Measurements from ENCODE around the gene TBL1X. TPM values are rescaled to one million over a fixed set of nuclear protein-coding genes. Genes with fewer than 3 reads are reported as not detected.

TBL1X gene
- total and polyA plus RNA-seq, 2 of the 8 experiments (the other 6 are each of a cell fraction or from before 2014, with no cell fraction given) = 13.3 to 25.6 TPM

- Histone ChIP-seq H2BK5ac (ENCODE audit: low read depth, low read length) (no peak overlapping the region), H4K5ac (ENCODE audit: insufficient read length, low read depth, low read length) (no peak overlapping the region), H3K27ac (ENCODE audit: low read depth, low read length) (no peak overlapping the region), H3K9ac (replicated peaks in 1 of 4; ENCODE audit: extremely low read depth in 1 of 4, low read depth in 3 of 4, low read length in 3 of 4) (no peak overlapping the region), H4K8ac (ENCODE audit: extremely low read depth, insufficient read depth, low read length) (no peak overlapping the region), H3K4me1 (replicated peaks in 1 of 4; ENCODE audit: control insufficient read depth in 3 of 4, insufficient read depth in 4 of 4, low read length in 3 of 4) (no peaks in the 10 kb centered on the region), H3K79me1 (ENCODE audit: low read depth, low read length) (no peaks in the 10 kb centered on the region), H3K79me2 (ENCODE audit: control insufficient read depth in 1 of 2, insufficient read depth in 2 of 2, low read length in 2 of 2) (peaks cover 0 to 38% of the 10 kb centered on the region in 2 experiments; a peak in 2 of 4 replicates), H3K36me3 (ENCODE audit: control insufficient read depth in 2 of 4, insufficient read depth in 4 of 4, low read length in 3 of 4) (peaks cover 0 to 9% (median under 1%) of the 10 kb centered on the region in 4 experiments; a peak in 2 of 8 replicates), H2BK15ac (ENCODE audit: low read length) (no peak overlapping the region), H4K91ac (replicated peaks; ENCODE audit: insufficient read length, low read length) (no peak overlapping the region), H3K27me3 (replicated peaks in 1 of 4; ENCODE audit: control insufficient read depth in 3 of 4, extremely low read depth in 1 of 4, insufficient read depth in 3 of 4, low read length in 3 of 4) (no peaks in the 10 kb centered on the region), H3K4me2 (ENCODE audit: insufficient read depth in 1 of 2, low read depth in 2 of 2, low read length in 2 of 2) (no peak overlapping the region), H3K4me3 (ENCODE audit: extremely low read depth in 1 of 4, insufficient read depth in 2 of 4, low read depth in 3 of 4, low read length in 4 of 4) (no peak overlapping the region), H3K23ac (ENCODE audit: insufficient read length) (no peak overlapping the region), H3K23me2 (ENCODE audit: low read depth, low read length) (no peaks in the 10 kb centered on the region), H3K4ac (replicated peaks; ENCODE audit: insufficient read length, low read depth, low read length) (no peak overlapping the region), H2BK12ac (ENCODE audit: low read depth, low read length) (no peak overlapping the region), H2BK20ac (ENCODE audit: low read length) (no peak overlapping the region), H3K9me3 (ENCODE audit: insufficient read depth in 2 of 2, low read depth in 1 of 2, low read length in 1 of 2) (no peaks in the 10 kb centered on the region), H2AFZ (ENCODE audit: low read length) (no peak overlapping the region), H3K56ac (replicated peaks; ENCODE audit: insufficient read length, low read depth, low read length) (no peak overlapping the region), H2BK120ac (replicated peaks; ENCODE audit: low read depth, low read length) (no peak overlapping the region), H3K14ac (ENCODE audit: insufficient read length) (no peak overlapping the region), H4K20me1 (replicated peaks in 1 of 2; ENCODE audit: control insufficient read depth in 1 of 2, insufficient read depth in 2 of 2, low read length in 2 of 2) (peaks cover 0 to 11% of the 10 kb centered on the region in 2 experiments), H2AK5ac (ENCODE audit: low read depth, low read length) (no peak overlapping the region), H3K18ac (ENCODE audit: extremely low read depth, low read length) (no peak overlapping the region)
- DNase-seq (ENCODE audit: low read depth in 1 of 2, low spot score in 2 of 2) = no peak
- CTCF ChIA-PET (ENCODE audit: partially characterized antibody) = interaction anchor here (1.0 kb wide), 1 partner anchor 350 kb away, joined by 4 read pairs; no protein-coding TSS in a partner anchor
- TF ChIP-seq CBX8 (IDR thresholded peaks at IDR 0.05; ENCODE audit: borderline replicate concordance, low read depth, low read length) (no peak), RFX5 (IDR thresholded peaks at IDR 0.05; ENCODE audit: borderline replicate concordance, low read depth, low read length) (no peak), JUN (IDR thresholded peaks at IDR 0.05; ENCODE audit: low read depth, low read length) (no peak), RXRA (IDR thresholded peaks at IDR 0.05; ENCODE audit: insufficient read depth, low read depth, low read length) (no peak), TAF7 (optimal IDR thresholded peaks at IDR 0.05; ENCODE audit: borderline replicate concordance, low read depth, low read length) (no peak), ASH2L (IDR thresholded peaks at IDR 0.05; ENCODE audit: low read length) (no peak), BRCA1 (IDR thresholded peaks at IDR 0.05; ENCODE audit: low read depth, low read length) (no peak), TCF12 (IDR thresholded peaks at IDR 0.05; ENCODE audit: low read depth, low read length) (no peak), MAFK (IDR thresholded peaks at IDR 0.05; ENCODE audit: low read depth, low read length) (no peak), EGR1 (IDR thresholded peaks at IDR 0.05; ENCODE audit: borderline replicate concordance, low read depth, low read length) (no peak), HDAC6 (IDR thresholded peaks at IDR 0.05; ENCODE audit: low read depth, low read length) (no peak), EP300 (IDR thresholded peaks at IDR 0.05; ENCODE audit: borderline replicate concordance in 1 of 2, low read depth in 2 of 2, low read length in 2 of 2) (no peak), POLR2A (IDR thresholded peaks at IDR 0.05; ENCODE audit: control extremely low read depth in 1 of 2, low read depth in 2 of 2, low read length in 2 of 2) (no peak), TAF1 (IDR thresholded peaks at IDR 0.05; ENCODE audit: low read depth, low read length) (no peak), EZH2 (IDR thresholded peaks at IDR 0.05; ENCODE audit: low read depth, low read length, severe bottlenecking) (no peak)
- 81% methylated on average over 5 of the region's 5 CpGs; no CpG with 5 or more reads in 1 of the 2 experiments for WGBS, 2 experiments (ENCODE audit: extremely low coverage in 1 of 2, insufficient coverage in 1 of 2, insufficient read length in 1 of 2, insufficient replicate concordance in 2 of 2, low coverage in 1 of 2, low lambda C conversion rate in 2 of 2, missing lambda C conversion rate in 1 of 2)
- POLR2A ChIA-PET (ENCODE audit: partially characterized antibody) = no interaction called here
- no peak for FAIRE-seq
Observed at GRCh38 chrX:9498236-9498635, 33.4 kb downstream of the TBL1X start.

Measured in H1 (cell line).